GM18868 (cell line): ENCODE results near the gene RGS6.

ENCODE experiments used
- ATAC-seq: cut with Tn5 transposase; IDR thresholded peaks from one replicate; pipeline ENCODE4 v1.9.1; 2021; ENCODE audit warnings: mild to moderate bottlenecking, moderate library complexity; ENCODE audit not compliant: unreplicated experiment

The RGS6 gene

DNA sequence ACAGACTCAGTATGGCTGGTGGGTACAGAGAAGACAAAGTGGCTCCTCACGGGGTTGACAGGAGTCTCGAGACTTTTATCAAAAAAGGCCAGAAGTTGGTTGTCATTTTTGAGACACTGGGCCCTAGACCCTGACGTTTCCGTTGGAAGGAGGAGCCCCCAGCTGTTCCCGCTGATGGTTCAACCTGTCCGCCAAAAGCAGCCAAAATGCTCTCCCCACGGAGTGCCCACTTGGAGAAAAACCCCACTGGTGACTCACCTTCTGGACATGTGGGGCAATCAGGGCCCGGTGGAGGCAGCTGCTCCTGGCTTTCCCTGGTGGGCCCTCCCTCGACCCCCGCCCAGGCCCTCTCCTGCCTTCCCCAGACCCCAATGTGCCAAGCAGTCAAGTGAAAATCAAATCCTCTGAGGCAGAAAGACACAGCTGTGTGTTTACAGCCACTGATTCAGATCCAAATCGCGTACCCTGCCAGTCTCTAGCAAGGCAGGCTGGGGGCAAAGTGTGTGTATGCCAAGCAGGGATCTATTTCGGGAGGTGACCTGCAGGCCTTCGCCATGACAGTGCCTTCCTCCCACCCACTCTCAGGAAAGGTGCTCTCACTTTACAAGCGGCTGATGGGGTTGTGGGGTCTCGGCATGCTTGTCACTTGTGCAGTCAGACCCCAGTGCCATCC is 614.3 kb downstream of the RGS6 start:
- no peak for ATAC-seq

DNA sequence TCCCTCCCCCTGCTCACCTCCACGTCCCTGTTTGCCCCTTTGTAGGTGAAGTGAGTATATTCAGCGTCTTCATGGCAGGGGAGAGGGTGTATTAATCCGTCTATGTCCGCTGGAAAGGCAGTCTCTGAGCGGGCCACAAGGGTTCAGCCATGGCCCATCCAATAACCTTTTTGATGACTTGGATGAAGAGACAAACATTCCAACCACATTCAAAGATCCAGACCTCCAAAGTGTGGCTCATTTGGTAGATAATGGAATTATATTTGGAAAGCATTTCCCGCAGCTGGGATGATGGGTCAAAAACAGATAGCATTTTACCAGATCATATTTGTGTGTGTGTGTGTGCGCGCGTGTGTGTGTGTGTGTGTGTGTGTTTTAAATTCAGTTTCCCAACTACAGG is 615.8 kb downstream of the RGS6 start:
- no peak for ATAC-seq

DNA sequence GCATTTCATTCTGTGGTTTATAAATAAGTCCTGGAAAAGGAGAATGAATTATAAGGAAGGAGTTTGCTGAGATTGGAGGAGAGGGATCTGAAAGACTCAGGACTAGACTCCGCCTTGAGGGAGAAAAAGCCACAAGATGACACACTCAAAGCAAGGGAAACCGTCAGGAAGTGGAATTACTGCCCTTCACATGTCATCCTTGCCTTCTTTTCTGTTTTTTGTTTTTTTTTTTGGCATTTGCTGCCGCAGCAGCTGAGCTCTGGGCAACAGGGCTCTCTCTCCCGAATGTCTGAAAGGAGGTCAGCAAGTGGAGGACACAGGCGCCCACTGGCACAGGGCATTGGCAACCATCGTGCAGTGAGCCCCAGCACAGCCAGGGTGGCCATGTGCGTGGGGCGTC is 616.8 kb downstream of the RGS6 start:
- ATAC-seq, result no peak

DNA sequence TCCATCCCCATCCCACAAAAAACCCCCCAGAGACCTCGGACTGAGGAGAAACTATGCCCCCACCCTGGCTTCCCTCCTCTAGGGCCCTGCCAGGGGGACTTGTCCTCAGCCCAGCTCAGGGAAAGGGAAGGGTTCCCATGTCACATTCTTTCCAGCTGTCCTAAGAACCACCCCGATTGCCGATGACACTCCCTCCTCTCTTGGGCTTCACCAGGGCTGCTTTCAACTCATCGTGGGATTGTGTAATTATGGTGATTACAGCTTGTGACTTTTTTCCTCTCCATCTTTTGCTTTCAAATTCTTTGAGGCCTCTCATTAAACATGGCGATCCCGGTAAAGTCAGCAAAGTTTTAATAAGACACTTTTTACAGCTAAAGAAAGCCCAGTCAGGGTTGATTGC is 617.6 kb downstream of the RGS6 start:
- ATAC-seq, result no peak

DNA sequence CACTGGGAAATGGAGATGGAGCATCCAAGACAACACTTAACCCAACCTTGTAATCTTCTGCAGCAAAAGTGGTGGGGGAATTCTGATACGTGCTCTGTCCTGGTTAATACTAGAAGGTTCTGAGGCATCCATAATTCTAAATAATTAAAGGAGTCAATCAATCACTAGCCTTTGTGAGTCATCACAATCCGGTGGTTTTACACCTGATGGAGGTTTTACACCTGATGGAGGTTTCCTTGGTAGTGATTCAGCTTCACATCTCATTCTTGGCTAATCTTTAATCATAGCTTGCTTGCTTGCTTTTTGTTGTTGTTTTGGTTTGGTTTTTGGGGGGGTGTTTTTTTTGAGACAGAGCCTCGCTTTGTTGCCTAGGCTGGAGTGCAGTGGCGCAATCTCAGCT is 618.3 kb downstream of the RGS6 start:
- no peak for ATAC-seq

DNA sequence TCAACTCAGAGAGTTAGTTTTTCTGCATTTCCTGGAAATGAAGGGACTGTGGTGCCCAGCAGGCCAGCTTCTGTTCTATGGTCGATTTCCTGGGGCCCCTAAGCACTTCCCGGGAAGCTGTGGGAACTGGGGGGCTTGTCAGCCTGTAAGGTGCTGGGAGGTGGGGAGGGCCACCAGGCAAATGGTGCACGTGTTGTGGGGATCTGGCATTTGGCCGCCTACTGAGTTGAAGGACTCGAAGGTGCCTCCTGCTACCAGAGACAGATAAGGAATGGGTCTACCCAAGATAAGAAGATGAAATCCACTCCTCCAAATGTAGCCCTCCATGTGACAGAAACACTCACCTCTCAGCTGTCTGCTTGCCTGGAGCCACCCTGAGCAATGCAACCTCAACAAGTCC is 620.0 kb downstream of the RGS6 start:
- ATAC-seq, result no peak

DNA sequence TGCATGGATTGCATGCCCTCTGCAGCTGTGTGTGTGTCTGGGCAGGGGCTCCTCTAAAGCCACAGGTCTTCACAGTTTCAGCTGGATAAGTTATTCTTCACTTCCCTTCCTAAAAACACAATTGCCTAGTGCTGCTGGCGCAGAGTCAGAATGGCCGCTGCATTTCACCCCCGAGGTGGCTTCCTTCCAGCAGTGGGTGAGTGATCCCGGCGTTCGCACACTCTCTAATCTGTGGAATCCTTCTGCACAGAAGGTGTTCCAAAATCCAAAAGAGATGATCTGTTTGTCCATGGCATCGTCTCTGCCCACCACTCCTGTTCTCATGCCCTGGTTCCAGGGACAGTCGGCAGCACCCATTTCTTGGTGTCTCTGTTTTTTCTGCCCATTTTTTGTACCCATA is 620.9 kb downstream of the RGS6 start:
- no peak for ATAC-seq

DNA sequence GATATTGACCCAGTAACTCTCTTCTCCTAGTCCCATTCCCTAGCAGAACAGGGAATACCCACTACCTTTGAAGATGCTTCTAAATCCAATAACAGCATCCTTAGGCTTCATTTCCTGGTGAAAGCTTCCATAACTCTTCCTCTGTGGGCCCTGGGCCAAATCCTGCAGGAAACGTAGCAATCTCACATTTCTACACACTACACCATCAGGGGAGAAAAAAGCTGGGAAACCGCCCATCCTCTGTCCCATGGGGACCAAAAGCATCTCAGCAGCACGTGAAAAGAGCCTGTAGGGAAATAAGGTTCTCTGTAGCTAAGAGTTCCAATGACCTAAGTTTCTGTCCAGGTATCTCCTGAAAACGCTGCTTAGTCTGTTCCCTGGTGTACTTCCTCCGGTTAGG is 621.4 kb downstream of the RGS6 start:
- no peak for ATAC-seq

DNA sequence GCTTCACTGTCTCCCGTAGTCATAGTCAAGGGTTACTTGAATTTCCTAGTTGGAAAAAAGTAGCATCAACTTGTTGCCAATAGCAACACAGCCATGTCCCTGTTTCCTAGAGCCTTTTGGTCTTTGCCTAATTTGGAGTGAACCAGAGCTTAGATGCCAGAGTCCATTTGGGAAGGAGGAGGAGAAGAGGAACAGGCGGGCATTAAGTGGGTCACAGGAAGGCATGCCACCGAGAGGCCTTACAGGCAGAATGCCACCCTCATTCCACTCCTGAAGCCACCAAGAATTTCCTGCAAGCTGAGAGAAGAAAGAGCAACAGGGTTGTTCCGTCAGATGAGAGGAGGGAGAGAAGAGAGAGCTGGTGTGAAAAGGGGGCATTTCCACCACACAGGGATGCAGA is 622.2 kb downstream of the RGS6 start:
- no peak for ATAC-seq

DNA sequence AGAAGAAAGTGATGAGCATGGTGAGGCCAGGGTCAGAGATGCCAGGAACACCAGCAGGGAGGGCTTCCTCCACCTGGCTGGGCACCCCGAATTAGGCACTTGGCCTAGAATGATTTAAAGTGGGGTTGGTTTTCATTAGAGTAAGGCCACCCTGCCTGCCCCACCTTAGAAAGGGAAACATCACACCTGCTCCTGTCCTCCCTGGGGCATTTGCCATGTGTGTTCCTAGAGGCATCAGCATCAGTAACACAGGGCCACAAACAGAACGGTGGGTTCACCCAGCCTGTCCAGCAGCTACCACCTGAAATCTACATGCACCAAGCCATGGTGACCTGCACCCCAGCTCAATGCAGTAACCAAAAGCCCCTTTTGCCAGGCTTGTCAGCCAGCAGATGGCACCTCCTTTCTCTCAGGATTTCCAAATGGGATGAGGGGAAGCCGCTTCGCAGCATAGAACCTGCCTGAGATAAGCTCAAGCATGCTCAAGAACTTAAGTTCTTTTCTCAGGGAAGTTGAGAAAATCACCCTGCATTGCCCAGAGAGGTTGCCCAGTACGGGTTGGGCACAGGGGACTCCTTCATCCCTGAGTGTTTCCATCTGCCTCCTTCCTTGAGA is 622.9 kb downstream of the RGS6 start:
- ATAC-seq, result no peak

DNA sequence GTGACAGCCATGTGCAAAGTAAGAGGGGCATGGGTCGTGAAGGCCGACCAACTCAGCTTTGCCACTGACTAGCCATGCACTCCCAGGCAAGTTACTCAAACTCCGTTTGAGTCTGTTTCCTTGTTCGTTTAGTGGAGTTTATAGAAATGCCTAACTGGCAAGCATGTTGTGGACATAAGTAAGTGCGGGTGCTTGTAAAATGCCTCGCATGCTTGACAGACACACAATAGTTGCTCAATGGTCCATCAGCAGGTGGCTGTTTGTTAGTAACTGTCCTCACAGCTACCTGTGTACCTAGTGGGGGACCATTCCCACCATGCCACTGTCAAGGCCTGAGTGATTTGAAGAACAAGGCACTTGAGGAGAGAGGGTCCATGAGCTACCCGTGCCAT is 623.4 kb downstream of the RGS6 start:
- ATAC-seq, result no peak

DNA sequence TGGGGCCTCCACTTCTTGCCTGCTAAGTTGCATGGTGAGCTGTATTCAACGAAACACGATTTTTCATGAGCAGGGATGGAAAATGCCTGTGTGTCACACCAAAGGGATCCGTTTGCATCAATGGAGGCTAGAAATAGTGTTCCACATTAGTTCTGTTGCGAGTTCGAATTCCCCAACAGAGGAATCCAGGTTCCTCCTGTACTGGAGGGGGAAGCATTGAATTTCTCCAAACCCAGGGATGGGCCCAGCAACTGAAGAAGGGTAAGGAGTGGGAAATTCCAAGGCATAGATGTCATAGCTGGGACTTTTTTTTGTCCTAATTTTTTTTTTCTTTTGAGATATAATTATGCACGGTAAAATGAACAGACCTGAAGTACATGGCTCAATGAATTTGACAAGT is 625.4 kb downstream of the RGS6 start:
- no peak for ATAC-seq

DNA sequence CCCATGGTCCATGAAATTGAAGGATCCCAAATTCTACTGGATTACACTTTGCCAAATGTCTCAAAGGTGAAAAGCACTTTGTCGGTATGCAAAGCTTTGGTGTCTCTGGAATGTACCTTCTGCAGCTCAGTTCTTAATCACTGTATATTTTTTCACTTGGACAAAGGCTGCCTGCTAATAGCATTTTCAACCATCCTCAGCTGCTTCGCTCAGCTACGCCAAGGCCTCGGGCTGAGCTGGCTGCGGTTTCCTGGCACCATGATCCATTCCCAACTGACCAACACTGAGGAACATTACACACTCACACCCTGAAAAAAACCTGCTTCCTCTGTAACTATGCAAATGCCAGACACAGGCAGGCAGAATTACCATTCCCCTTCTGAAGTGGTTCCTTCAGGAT is 626.5 kb downstream of the RGS6 start:
- no peak for ATAC-seq

DNA sequence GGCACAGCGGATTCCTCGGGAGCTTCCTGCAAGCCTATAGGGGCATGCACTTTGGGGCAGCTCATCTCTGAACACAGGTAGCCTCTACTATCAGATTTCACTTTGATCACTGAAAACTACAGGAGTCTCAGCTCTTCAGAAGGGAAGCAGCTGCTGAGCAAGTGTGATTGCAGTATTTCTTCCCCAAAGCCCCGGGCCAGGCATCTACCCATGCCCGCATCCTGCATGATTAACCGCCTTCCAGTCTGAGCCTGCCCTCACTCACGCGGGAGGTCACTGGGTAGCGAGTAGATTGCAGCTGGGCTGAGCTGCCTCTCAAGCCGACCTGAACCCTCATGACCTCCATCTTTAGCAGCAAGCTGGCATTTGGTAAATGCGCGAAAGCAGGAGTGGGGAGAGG is 627.0 kb downstream of the RGS6 start:
- no peak for ATAC-seq

DNA sequence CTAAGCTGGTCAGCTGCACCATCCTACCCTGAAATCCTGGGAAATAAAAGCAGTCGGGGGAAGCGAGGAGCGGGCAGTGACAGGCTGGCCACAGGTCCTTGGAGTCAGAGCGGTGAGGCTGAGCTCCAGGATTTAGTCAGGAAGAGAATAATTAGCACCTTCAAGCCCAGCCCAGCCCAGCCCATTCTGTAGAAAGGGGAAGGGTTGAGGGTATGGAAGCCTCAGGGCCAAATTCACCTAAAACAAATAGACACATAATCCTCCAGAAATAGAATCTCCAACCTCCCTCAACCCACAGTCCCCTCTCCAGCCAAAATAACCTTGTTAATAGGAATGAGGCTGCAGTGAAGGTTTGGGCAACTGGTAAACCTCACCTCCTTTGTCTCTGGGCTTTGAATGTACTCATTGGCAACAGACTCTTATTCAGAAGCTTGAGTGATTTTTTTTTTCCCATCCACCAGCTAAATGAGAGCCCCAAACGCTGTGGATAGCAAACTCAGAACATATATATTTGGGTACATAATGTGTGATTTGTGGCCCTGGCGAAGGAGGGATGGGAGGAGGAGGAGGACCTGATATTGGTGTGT is 627.5 kb downstream of the RGS6 start:
- ATAC-seq, result no peak

DNA sequence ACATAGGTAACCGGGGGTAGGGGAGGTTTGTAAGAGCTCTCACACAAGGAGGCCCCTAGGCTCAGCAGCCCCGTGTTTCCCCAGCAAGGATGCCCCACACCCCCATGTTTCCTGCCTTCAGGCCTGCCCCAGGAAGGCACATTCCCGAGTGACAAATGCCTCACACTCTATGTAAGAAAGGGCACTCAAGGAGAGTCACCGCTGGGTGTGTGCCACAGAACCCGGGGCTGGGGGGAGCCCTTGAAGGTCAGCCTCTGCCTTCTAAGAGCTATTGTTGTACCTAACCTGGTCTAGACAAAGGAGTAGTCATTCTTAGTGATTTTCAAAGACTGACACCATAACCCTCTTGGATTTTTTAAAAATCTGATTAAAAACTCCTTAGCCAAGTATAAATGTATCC is 628.1 kb downstream of the RGS6 start:
- no peak for ATAC-seq

DNA sequence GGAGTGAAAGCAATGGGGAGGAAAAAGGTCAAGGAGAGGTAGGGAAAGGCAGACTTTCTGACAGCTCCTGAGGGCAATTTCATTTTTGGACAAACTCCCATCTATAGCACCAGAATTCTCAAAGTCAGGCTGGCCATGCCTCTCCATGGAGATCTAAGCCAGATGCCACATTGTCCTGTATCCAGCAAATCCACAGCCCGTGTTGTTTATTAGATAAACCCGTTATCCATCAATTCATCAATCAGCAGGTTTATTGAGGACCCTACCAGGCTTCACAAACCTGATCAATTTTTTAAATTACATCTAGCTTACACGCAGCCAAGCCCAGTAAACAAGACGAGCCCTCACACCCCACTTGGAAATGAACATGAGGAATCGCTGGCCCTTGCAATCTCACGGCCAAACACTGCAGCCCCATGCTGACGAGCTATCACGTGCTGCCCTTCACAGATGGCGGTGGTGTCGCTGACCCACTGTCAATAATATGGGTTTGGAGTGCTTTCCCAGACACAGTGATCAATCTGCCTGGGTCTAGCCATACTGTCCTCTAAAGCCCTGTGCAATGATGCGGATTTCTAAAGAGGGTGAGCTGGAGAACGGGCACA is 628.8 kb downstream of the RGS6 start:
- ATAC-seq, result no peak

DNA sequence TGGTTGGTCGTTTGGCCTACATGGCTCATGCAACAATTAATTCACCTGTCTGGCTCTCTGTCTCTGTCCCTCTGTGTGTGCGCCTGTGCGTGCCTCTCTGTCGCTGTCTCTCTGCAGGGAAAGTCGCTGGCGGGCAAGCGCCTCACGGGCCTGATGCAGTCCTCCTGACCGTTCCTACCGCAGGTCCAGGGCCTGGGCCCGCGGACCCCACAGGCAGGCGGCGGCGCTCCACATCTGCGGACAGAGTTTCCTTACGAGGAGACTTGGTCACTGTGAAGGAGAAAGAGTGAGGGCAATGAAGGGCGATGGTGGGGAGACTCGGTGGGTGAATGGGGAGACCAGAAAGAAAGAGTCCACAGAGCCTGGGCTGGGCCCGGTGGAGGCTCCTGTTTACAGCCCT is 630.1 kb downstream of the RGS6 start:
- no peak for ATAC-seq

DNA sequence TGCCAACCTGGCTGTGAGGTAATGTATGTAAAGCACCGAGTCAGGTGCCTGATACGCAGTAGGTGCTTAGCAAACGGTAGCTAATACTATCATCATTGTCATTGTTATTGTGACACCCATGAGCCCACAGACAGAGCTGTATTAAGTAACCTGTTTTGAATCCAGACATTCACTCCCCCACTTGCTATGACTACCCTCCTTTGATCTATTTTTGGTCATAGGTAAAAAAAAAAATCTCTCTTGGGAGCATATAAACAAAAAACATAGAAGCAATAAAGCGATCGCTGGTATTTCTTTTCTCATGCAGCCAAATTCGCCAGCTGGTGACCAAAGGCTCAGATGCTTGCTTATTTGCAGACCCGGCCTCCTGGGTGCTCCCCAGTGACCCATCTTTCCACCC is 631.4 kb downstream of the RGS6 start:
- ATAC-seq, result no peak

DNA sequence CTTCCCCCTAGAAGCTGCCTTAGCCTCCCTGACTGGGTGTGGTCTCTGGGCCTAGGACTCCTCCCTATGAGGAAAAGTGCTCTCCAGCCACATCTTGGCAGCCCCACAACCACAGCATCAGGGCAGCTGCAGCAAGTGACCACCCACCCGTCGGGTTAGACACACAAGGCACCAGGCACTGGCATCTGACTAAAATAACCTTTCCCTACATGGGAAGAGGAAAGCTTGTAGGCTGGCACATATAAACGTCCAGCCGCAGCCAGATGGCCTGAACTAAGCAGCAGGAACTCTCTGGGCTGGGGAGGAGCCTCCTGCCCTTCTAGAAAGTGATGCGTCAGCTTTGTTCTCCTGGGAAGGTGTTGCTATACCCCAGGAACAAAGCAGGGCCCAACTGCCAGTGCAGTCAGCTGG is 632.9 kb downstream of the RGS6 start:
- ATAC-seq, result no peak

DNA sequence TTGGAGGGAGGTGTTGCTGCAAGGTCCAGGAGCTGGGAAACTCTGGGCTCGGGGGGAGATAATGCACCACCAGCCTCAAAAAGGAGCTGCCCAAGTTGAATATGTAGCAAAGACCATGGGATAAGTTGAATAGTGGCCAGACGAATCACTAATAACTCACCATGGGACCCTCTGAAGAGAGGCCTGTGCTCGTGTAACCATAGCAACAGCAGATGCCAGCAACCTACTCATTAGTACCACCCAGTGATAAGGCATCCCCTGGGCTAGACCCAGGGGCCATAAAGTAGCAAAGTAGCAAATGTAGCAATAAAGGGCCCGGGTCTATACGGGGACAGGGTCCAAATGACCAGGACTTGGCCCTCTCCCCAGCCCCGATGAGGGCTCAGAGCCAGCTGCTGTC is 633.7 kb downstream of the RGS6 start:
- no peak for ATAC-seq

DNA sequence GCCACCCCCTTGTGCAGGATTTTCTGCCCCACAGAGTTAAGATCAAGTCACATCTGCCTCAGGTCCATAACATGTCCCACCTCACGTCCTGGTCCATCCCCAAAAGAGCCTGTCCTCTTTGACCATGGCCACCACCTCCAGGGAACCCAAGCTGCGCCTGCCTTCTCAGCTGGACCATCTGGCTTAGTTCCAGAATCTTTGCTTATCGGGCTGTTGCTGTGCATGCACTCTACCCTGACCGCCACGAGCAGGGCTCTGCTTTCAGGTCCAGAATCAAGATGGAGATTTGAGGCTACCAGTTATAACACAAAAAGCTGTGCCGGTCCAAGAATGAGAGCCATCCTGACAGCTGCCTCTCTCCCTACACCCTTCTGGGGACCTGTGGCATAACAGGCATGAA is 635.0 kb downstream of the RGS6 start:
- ATAC-seq, result no peak
